ENCODE results near the gene TOMM34.

GRCh38 chr20:45008521-45009049, 48.4 kb upstream of the TOMM34 start:
- TF ChIP-seq CTCF (conservative IDR thresholded peaks at IDR 0.05; ENCODE audit: low read depth in 2 of 2) = no peak
- no peak for TF ChIP-seq POLR2AphosphoS5 (IDR thresholded peaks at IDR 0.05; ENCODE audit: low read depth)
- no peak for TF ChIP-seq EZH2 (IDR thresholded peaks at IDR 0.05; ENCODE audit: low read depth, unreplicated experiment)

All from GM23338 (cell line).